Right cardiac atrium (tissue), 5 donors: ENCODE measurements around the gene RPTOR. TPM values are rescaled to one million over a fixed set of nuclear protein-coding genes. Genes with fewer than 3 reads are reported as not detected.

ENCODE experiments used
- ATAC-seq, 2 donors: fragments of 200-7000 bp; cut with Tn5 transposase; one replicate each; pipeline versions ENCODE4 v1.8.0 to v1.9.1; 2020; ENCODE audit warnings: moderate library complexity in 2 of 2, mild to moderate bottlenecking in 1 of 2
- DNase-seq, 3 donors: peaks; one replicate each; pipeline ENCODE4 v3.0.0-alpha.2; 2020
- H3K27ac ChIP-seq: one replicate; pipeline ENCODE4 v1.5.1; 2013; ENCODE audit warnings: mild to moderate bottlenecking, low read length, control low read depth, moderate library complexity
- H3K27me3 ChIP-seq: one replicate; pipeline ENCODE4 v1.6.1; 2013; ENCODE audit not compliant: control insufficient read depth, insufficient read depth
- H3K4me1 ChIP-seq: one replicate; pipeline ENCODE4 v1.6.1; 2013; ENCODE audit warnings: low read length; ENCODE audit not compliant: control insufficient read depth, insufficient read depth
- H3K4me3 ChIP-seq: one replicate; pipeline ENCODE4 v1.5.1; 2013; ENCODE audit warnings: low read length, control low read depth
- H3K9me3 ChIP-seq: one replicate; pipeline ENCODE4 v1.6.1; 2013; ENCODE audit warnings: low read length; ENCODE audit not compliant: control insufficient read depth
- WGBS: extraction: QIAGEN DNeasy Blood & Tissue Kit; methylation state at CpG from one replicate; pipeline ENCODE4 v1.1.7; 2013; 5-methylcytosine and 5-hydroxymethylcytosine counted together
- intact Hi-C, 4 donors: fragments of 100-400 bp; cut with DNase I; formaldehyde crosslinking; loops; one replicate each; pipeline versions ENCODE4 v1.11.0 to v1.14.0; 2022 to 2023
- polyA plus RNA-seq: library from polyadenylated mRNA; stranded (reverse); fragments of 200-250 nt; gene quantifications from one replicate; pipeline ENCODE4 v1.2.3, GENCODE V29; 2013
- total RNA-seq, 4 donors: library from RNA; stranded (reverse); fragmentation: NEBNext Ultra II Directional; extraction: Animal tissue kit (Norgen Biotek cat#: 25700); gene quantifications; one replicate each; pipeline ENCODE4 v1.2.1, GENCODE V29; 2021
- donor health status: healthy with polysubstance abuse.
- donor health status: DM: no; HTN: yes; CAD: no.
- donor health status: DM: no; HTN: no; CAD: no.
- donor health status: DM: no; HTN: yes; CAD: no; lungs with severe emphysema.
- donor health status: DM: yes; HTN: yes; CAD: no.

The RPTOR gene
- total and polyA plus RNA-seq, 5 donors, result 15.2 to 27.0 (median 25.3) TPM

GRCh38 chr17:80862481-80862961 lies 317.9 kb downstream of the RPTOR start:
- peak in 1 of 3 donors; percentile 44 for DNase-seq
- intact Hi-C loops, result no loop called here

DNA sequence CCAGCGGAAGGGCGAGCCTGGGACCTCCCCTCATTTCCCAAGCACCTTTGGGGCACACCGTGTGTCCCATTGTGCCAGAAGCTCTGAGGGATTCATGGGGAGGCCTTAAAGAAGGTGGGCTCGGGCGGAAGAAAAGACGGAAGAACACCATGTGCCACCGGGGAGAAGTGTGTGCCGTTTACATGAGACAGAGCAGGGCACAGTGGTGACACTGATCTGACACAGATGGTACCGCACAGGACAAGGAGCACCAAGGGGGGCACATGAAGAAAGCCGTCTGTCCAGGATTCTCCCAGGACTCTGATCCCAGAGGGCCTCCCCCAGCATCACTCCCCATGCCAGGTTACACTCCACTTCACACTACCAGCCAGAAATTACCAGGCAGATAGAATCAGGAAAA lies 318.3 kb downstream of the RPTOR start:
- intact Hi-C loops, result no loop called here
- H3K27ac ChIP-seq, result no peak overlapping the region
- H3K4me3 ChIP-seq, result no peak overlapping the region
- H3K9me3 ChIP-seq, result no peaks in the 10 kb centered on the region
- no peaks in the 10 kb centered on the region for H3K4me1 ChIP-seq
- 98% methylated on average over 10 of the region's 10 CpGs for WGBS
- ATAC-seq, result no peak
- DNase-seq, result no peak
- no peaks in the 10 kb centered on the region for H3K27me3 ChIP-seq

More at GRCh38 chr17:80862481-80862961, 317.9 kb downstream of the RPTOR start:
- Histone ChIP-seq H3K27me3 (no peaks in the 10 kb centered on the region), H3K4me1 (no peaks in the 10 kb centered on the region), H3K27ac (no peak overlapping the region), H3K4me3 (no peak overlapping the region), H3K9me3 (no peaks in the 10 kb centered on the region)
- 93% methylated on average over 20 of the region's 20 CpGs for WGBS
- ATAC-seq, result no peak

DNA sequence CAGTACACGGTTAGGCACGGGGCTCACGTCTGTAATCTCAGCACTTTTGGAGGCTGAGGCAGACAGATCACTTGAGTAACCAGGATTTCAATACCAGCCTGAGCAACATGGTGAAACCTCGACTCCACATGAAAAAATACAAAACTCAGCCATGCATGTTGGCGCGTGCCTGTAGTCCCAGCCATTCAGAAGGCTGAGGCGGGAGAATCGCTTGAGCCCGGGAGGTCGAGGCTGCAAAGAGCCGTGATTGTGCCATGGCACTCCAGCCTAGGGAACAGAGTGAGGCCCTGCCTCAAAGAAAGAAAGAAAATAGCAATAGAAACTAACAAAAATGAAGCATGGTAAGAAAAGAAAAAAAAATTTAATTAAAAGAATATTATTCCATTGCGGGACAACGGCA lies 319.0 kb downstream of the RPTOR start:
- Histone ChIP-seq H3K27ac (no peak overlapping the region), H3K9me3 (no peaks in the 10 kb centered on the region), H3K27me3 (no peaks in the 10 kb centered on the region), H3K4me3 (no peak overlapping the region), H3K4me1 (no peaks in the 10 kb centered on the region)
- intact Hi-C loops, result no loop called here
- DNase-seq (no peak), ATAC-seq (no peak)
- 98% methylated on average over 13 of the region's 13 CpGs for WGBS

DNA sequence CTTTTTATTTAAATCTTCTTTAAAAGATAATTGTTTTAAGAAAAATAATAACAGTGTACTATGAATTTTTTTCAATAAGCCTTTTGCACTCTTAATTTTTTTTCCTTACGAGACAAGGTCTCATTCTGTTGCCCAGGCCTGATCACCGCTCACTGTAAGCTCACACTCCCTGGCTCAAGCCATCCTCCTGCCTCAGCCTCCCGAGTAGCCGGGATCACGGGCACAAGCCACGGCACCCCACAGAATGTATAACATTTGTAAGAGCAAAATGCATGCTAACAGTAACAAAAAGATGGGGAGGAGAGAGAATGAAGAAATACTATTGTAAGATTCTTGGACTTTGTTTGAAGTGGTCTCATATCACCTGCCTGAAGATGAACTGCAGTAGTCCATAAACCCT lies 320.1 kb downstream of the RPTOR start:
- 98% methylated on average over 6 of the region's 6 CpGs for WGBS
- H3K4me1 ChIP-seq, result no peaks in the 10 kb centered on the region
- H3K27ac ChIP-seq, result no peak overlapping the region
- intact Hi-C loops, result loop anchor here in 1 of 4 donors (5.0 kb wide), 1 partner anchor 108 kb away; no protein-coding TSS in a partner anchor
- no peak overlapping the region for H3K4me3 ChIP-seq
- DNase-seq, result no peak
- H3K9me3 ChIP-seq, result no peaks in the 10 kb centered on the region
- no peak for ATAC-seq
- no peaks in the 10 kb centered on the region for H3K27me3 ChIP-seq

- WGBS, result 18% methylated on average over 8 of the region's 8 CpGs
- no peaks in the 10 kb centered on the region for H3K27me3 ChIP-seq
- intact Hi-C loops, result loop anchor here in 1 of 4 donors (5.0 kb wide), 1 partner anchor 106 kb away; no protein-coding TSS in a partner anchor
- DNase-seq (peak; percentile 58 to 86 (median 81)), ATAC-seq (peak; percentile 72 to 76)
- no peak overlapping the region for H3K4me3 ChIP-seq
- H3K27ac ChIP-seq, result no peak overlapping the region
- peaks cover under 1% of the 10 kb centered on the region for H3K4me1 ChIP-seq
- no peaks in the 10 kb centered on the region for H3K9me3 ChIP-seq
These were observed 321.6 kb downstream of the RPTOR start for GRCh38 chr17:80866050-80866793.

GRCh38 chr17:80868022-80868609 lies 323.5 kb downstream of the RPTOR start:
- Histone ChIP-seq H3K27me3 (no peaks in the 10 kb centered on the region), H3K9me3 (no peaks in the 10 kb centered on the region), H3K4me3 (no peak overlapping the region), H3K4me1 (peaks cover 17% of the 10 kb centered on the region), H3K27ac (no peak overlapping the region)
- intact Hi-C loops, result loop anchor here in 1 of 4 donors (5.0 kb wide), 1 partner anchor 104 kb away; no protein-coding TSS in a partner anchor
- WGBS, result 95% methylated on average over 5 of the region's 5 CpGs
- ATAC-seq (no peak), DNase-seq (no peak)

- Histone ChIP-seq H3K9me3 (no peaks in the 10 kb centered on the region), H3K27me3 (no peaks in the 10 kb centered on the region)
These were observed 325.0 kb downstream of the RPTOR start for GRCh38 chr17:80869481-80870145.

DNA sequence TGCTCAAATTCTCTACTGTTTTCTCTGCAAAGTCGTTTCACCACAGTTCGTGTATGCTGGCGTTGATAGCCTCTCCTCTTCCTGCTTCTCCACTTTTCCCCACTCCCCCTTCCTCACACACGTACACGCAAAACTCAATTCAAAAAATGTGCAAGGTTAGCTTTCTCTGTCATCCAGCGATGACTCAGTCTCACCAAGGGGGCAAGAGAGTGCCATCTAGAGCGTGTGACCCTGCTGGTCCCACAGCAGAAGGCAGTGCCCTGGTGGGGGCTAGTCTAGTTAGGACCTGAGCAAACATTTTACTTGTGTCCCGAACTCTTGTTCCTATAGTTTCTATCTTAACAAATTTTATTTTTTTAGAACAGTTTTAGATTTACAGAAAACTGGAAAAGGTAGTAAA lies 325.8 kb downstream of the RPTOR start:
- WGBS, result 71% methylated on average over 8 of the region's 8 CpGs
- ATAC-seq (no peak), DNase-seq (peak in 1 of 3 donors; percentile 12)
- H3K9me3 ChIP-seq, result no peaks in the 10 kb centered on the region
- no peak overlapping the region for H3K27ac ChIP-seq
- H3K4me3 ChIP-seq, result no peak overlapping the region
- no peaks in the 10 kb centered on the region for H3K27me3 ChIP-seq
- H3K4me1 ChIP-seq, result peaks cover 20% of the 10 kb centered on the region
- intact Hi-C loops, result loop anchor here in 3 of 4 donors (5.0 to 10.0 kb wide), 2 partner anchors 92 to 94 kb away; no protein-coding TSS in a partner anchor

More at GRCh38 chr17:80869481-80870145, 325.0 kb downstream of the RPTOR start:
- Histone ChIP-seq H3K4me1 (peaks cover 20% of the 10 kb centered on the region), H3K4me3 (no peak overlapping the region), H3K27ac (no peak overlapping the region)
- intact Hi-C loops, result loop anchor here (5.0 to 10.0 kb wide), 3 partner anchors 93 to 103 kb away; no protein-coding TSS in a partner anchor
- DNase-seq (peak in 2 of 3 donors; percentile 19 to 36), ATAC-seq (no peak)
- WGBS, result 81% methylated on average over 7 of the region's 7 CpGs

GRCh38 chr17:80871341-80871740 lies 326.7 kb downstream of the RPTOR start:
- Histone ChIP-seq H3K27ac (no peak overlapping the region), H3K4me3 (no peak overlapping the region), H3K4me1 (peaks cover 20% of the 10 kb centered on the region), H3K27me3 (no peaks in the 10 kb centered on the region), H3K9me3 (no peaks in the 10 kb centered on the region)
- ATAC-seq (peak in 1 of 2 donors; percentile 38), DNase-seq (peak in 2 of 3 donors; percentile 65 to 68)
- intact Hi-C loops, result loop anchor here in 3 of 4 donors (5.0 to 10.0 kb wide), 2 partner anchors 91 to 93 kb away; no protein-coding TSS in a partner anchor
- WGBS, result 30% methylated on average over 12 of the region's 12 CpGs

DNA sequence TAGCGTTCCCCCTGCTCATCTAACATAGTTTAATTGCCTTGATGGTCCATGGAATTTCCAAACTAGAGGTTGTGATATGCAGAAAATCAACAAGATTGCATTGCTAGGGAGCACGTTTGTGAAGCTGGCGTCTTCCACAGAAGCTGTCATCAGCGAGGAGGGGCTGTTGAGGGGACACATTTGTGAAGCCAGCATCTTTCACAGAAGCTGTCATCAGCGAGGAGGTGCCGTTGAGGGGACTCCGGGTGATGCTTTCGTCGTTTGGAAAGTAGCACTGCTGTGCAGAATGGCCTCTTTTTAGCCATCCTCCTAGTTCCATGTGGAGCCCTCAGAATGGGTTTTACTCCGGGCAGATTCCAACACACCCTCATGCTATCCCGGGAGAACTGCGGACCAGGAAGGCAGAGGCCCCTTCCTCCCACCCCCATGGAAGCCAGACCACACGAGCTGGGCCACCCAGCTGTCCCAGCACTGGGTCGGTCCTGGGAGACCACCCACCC lies 327.4 kb downstream of the RPTOR start:
- Histone ChIP-seq H3K9me3 (no peaks in the 10 kb centered on the region), H3K4me3 (no peak overlapping the region), H3K4me1 (peaks cover 20% of the 10 kb centered on the region), H3K27ac (no peak overlapping the region), H3K27me3 (no peaks in the 10 kb centered on the region)
- DNase-seq (peak; percentile 61 to 86 (median 81)), ATAC-seq (peak; percentile 83 to 90)
- WGBS, result 43% methylated on average over 14 of the region's 14 CpGs
- intact Hi-C loops, result loop anchor here in 3 of 4 donors (5.0 to 10.0 kb wide), 2 partner anchors 90 to 93 kb away; no protein-coding TSS in a partner anchor
